ENCODE measurements around the gene BRD1.
"Not testable (repeated sequence)": the region's sequence is repeated elsewhere in the genome, so short reads cannot be mapped to it uniquely, and the experiment has no call there.

The BRD1 gene

GRCh38 chr22:49853981-49854831, 26.5 kb upstream of the BRD1 start:
- no peak for DNase-seq (ENCODE audit: low read depth)

- DNase-seq (ENCODE audit: low read depth): peak; percentile 99
Measured at GRCh38 chr22:49852898-49853894, 25.5 kb upstream of the BRD1 start, which contains the start of gene ZBED4. Gene ZBED4, plus strand, starts transcription at chr22:49853844. Its CDS starts 29,819 bp downstream, at chr22:49883663.

DNA sequence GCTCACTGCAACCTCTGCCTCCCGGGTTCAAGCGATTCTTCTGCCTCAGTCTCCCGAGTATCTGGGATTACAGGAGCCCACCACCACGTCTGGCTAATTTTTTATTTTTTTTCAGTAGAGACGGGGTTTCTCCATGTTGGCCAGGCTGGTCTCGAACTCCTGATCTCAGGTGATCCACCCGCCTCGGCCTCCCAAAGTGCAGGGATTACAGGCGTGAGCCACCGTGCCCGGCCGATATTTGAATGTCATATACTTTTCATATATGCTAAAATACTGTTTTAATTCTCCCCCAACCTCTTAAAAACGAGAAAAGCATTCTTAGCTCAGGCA, 24.9 kb upstream of the BRD1 start:
- DNase-seq (ENCODE audit: low read depth): not testable (repeated sequence)

DNA sequence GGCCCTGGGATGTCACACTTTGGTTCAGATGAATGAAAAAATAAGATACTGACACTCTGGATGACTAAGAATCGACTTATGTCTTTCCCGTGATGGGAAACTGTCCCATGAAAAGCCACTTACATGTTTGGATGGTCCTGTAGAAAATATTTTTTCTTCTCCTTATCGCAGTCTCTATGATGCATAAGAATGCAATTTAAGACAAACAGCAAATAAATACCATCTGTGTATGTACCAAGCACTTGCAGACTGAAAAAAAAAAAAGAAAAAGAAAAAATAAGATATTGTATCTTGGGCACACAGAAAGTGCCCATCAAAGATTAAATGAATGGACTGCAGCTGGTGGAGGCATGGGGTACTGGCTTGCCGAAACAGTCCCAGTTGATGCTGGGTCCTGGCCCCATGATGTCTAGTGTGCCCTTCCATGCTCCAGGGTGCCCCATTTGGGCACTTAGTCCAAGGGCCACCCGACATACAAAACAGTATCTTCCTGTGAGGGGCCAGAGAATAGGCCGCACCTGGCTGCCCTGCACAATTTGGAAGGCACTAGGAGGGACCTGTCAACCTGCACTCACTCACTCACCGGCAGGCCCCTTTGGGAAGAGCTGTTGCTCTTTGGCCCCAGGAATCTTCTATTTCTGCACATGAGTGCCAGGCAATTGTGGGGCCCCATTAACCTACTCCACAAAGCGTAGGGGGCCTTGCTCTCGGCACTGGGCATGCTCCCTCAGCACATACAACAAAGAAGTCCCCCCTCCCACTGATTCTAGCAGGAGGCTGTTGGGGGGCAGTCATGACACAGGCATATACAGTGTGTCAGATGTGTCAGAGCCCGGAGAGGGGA, 23.5 kb upstream of the BRD1 start:
- no peak for DNase-seq (ENCODE audit: low read depth)

DNA sequence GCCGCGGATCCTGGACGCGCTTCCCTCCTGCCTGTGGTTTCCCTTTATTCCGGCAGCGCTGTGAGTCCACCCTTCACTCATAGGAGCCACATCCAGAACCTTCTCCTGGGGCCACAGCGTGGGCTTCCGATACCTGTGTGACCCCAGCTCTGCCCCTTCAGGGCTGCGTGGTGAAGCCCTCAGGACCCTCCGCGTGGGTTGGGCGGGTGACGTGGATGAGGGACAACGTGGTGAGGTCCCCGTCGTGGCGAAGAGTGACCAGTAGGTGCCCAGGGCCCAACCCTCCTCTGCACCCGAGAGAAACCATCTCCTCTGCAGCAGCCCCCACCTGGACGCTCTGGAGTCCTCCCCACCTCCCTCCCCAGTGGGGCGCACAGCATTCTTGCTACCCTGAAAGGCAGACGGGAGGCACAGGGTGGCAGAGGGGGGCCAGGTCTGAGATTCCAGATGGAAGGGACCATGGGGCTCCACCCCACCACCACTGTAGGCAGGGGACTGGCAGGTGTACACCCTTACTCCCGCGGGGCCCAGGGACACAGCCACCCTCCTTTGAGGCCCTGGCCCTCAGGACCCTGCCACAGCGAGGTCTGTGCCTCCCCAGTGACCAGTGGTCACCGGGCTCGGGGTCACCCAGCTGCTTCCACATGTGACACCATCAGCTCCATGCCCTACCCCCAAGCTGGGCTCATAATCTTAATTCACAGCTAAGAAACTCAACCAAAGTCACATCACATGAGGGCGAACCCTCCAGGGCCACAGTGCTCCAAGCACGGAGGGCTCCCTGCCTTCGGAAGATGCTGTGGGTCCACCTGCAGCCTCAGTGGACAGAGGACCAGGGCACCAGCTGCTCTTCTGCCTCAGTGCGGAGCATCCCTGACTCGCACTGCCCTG, 22.6 kb upstream of the BRD1 start:
- DNase-seq (ENCODE audit: low read depth): no peak

DNA sequence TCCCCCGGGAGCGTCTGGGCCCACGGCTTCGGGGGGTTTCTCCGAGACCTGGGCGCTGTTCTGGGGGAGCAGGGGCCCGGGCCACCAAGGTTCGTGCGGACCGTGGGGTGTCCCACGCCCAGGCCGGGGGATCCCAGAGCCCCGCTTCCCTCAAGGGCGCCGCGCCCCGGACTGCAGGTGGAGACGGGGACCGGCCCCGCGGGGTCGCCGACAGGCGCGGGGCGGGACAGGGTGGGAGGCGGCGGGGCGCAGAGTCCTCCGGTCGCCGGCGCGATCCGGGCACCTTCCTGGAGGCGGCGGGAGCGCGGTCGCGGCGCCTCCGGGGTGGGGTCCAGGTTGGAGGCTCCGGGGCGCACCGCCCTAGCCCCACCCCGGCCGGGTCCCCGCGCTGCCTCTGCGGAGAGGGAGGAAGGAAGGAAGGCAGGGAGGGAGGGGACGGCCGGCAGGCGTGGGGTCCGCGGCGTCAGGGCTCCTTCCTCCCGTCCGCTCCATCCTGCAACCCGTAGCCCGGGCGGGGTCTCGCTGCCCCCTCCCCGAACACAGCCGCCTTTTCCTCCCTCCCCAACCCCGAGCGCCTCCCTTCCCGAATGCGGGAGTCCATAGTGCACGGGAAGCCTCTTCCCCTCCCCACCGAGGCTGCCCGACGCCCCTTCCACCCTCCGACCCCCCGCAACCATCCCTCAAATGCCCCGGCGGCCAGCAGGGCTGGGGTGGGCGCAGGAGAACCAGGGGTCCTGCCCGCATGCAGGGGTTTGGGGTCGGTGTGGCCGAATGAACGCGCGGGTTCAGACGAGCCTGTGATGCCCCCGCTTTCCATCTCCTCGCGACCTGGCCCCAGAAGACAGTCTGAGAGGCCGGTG, 21.7 kb upstream of the BRD1 start:
- DNase-seq (ENCODE audit: low read depth): no peak

DNA sequence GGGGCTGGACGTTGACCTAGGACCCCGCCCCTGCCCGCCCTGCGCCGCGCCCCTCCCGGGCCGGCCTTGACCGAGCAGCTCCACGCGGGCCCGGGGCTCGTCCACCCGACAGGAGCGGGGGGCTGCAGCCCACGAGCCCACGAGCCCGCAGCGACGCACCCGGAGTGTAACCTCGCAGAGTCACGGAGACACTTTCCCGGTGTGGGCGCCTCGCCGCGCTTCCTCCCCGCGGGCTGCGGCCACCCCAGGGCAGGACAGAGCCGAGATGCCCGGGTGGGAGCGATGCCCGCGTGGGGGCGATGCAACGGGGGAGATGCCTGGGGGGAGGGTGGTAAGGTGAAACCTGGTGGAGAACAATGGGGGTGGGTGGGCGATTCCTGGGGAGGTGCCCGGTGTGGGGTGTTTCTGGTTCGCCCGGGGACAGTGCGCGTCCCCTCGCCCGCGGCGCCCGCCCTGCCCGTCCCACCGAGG, 21.1 kb upstream of the BRD1 start:
- no peak for DNase-seq (ENCODE audit: low read depth)

- no peak for DNase-seq (ENCODE audit: low read depth)
Measured at GRCh38 chr22:49847751-49848689, 20.3 kb upstream of the BRD1 start.

DNA sequence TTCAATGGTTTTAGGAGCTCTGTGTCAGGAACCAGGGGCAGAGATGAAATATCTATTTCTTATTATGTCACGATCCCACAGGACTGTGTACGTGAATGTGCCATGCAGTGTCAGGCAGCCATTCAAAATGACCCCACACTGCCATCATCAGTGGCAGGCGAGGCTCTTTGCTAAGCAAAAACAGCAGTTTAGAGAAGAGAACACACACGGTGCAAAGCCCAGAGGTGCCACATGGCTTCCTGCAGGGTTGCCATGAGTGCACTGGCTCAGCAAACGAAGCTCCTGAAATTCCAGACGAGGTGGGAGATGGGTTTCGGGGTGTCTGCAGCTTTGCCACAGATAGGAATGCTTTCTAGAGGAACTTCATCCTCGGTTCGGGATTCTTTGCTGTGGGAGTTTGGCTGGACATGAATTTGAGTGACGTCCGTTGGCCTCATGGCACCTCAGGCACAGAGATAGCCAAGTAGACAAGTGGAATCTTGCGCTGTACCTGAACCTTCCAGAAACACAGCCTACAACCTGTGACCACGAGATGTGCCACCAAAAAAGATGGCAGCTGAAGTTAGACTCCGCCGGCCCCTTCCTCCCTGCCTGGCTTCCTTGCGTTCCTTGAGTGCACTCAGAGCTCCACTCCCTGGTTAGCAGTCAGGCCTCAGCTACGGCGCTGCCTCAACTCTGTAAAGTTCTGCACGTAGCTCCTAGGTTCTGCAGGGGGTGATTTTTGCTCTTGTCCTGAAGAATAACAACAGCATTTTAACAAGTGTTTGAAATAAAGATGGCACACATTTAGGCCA, 18.2 kb upstream of the BRD1 start:
- DNase-seq (ENCODE audit: low read depth): no peak

- DNase-seq (ENCODE audit: low read depth): no peak
Measured at GRCh38 chr22:49845241-49845640, 17.6 kb upstream of the BRD1 start.

DNA sequence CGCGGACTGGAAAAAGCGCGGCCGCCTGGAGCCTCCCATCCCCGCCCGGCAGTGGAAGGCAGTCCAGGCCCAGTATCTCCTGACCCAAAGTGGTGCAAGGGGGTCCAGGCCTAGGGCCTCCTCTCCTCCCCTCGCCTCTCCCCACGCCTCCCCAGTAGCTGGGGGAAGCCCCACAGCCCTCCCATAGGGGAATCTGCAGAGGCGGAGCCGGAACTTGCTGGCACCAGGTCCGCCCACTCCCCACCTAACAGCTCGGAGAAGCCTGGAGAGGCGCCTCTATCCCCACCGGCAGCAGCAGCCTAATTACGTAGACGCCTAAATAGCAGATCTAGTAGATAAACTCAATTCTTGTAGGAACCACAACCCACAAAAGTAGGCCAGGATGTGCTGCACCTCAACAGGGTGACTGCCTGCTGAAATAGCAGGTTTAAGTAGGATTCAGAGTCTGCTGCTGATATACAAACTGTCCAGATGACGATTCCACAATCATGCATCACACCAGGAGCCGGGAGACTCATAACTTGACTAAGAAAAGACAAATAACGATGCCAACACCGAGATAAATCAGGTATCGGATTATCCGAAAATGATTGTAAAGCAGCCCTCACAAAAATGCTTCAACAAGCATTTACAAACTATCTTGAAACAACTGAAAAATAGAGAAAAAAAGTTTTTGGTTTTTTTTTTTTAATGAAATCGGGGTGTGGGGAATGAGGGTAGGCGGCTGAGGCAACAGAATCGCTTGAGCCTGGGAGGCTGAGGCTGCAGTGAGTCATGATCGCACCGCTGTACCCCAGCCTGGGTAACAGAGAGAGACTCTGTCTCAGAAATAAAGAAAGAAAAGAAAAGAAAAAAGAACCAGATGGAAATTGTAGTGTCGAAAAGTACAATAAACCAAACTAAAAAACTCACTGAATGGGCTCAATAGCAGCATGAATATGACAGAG, 11.4 kb upstream of the BRD1 start:
- DNase-seq (ENCODE audit: low read depth): peak; percentile 82

DNA sequence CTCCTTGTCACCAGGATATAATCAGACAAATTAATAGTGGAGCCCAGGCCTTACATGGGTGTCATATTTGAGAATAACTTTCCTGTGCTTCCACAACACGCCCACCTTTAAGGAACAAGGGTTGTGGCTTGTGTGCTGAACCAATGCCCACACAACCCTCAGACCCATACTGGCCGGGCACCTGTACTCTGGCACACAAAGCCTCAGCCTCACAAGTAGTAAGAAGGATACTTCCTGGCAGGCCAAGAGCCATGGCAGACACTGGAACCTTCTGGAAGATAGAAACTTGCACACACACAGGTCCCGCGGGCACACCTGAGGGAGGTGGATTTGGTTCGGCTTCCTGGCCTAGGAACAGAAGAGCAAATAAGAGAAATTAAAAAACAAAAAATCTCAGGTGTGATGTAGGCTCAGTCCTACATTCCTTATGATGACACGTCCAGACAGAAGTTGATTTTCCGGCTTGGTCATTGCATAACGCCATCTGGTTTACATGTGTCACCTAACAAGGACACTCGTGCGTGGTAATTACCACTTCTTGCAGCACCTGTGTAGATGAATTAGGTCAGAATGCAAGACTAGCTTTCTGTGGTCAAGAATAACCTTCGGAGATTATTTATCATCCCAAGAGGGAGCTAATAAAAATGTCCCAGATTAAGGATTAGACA, 5.8 kb upstream of the BRD1 start:
- DNase-seq (ENCODE audit: low read depth): no peak

DNA sequence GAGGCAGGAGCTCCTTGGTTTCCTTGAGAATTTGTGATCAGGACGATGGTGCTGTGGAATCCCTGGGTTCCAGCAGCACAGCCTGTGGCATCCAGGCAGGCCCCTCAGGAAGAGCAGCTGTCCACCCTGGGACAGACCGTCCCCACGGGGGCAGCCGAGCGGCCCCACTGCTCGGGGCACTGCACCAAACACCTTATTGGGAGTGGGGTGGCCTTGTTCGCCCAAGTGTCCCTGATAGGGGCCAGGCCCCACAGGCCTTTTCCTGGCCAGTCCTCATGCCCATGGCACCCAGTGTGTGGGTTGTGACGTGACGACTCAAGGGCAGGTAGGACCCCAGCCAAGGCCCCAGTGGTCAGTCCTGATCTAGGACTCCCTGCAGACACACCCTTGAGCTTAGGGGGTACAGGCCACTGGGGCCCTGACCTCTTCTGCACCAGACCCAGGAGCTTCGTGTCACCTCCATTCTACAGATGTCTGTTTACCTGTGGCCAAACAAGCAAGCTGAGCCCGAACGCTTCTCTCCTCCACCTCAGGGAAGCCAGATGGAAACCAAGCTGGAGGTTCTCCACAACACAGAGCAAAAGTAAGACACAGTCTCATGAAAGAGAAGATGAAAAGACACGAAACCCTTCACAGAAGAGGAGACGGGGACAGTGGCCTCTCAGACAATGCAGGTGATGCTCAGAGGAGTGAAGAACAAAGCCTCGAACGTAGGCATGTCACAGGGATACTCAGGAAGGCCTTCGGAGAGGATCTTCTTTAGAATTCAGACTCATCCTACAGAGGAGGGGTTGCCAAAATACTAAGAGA, 1.6 kb upstream of the BRD1 start:
- no peak for DNase-seq (ENCODE audit: low read depth)

DNA sequence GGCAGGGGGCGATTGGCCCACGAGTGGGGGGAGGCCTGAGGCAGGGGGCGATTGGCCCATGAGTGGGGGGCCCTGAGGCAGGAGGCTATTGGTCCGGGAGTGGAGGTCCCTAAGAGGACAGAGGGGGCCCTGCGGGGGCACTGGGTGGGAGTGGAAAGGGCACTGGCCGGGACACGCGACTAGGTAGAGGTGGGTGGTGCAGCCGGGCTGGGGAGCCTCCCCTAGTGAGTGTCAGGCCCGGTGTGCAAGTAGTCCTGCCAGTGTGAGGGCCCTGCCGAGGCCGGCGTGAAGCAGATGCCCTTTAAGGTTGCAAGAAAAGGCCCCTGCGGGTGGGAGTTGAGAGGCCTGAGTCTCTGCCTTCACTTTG, 909 bp upstream of the BRD1 start:
- DNase-seq (ENCODE audit: low read depth): no peak

- no peak for DNase-seq (ENCODE audit: low read depth)
Measured at GRCh38 chr22:49827271-49827852, 311 bp downstream of the BRD1 start.

Data from activated T-helper 1 cell treated with Interleukin-2 at 50 U/mL for 16 hours (primary cell).